ENCODE results near the gene TMEM95. TPM values are rescaled to one million over a fixed set of nuclear protein-coding genes. Genes with fewer than 3 reads are reported as not detected.

TMEM95 gene
- total and polyA plus RNA-seq, 4 donors: not detected

GRCh38 chr17:7317161-7317803, 37.7 kb upstream of the TMEM95 start:
- Histone ChIP-seq H3K9ac (ENCODE audit: low read depth in 1 of 2, low read length in 2 of 2) (no peak overlapping the region), H3K4me1 (ENCODE audit: control insufficient read depth in 4 of 4, insufficient read depth in 4 of 4, low read length in 3 of 4) (peaks cover 7 to 33% (median 25%) of the 10 kb centered on the region in 4 donors), H3K4me3 (ENCODE audit: low read depth in 1 of 3, low read length in 3 of 3) (no peak overlapping the region), H3K9me3 (ENCODE audit: control insufficient read depth in 4 of 4, low read length in 3 of 4) (no peaks in the 10 kb centered on the region), H3K36me3 (ENCODE audit: control insufficient read depth in 4 of 4, insufficient read depth in 3 of 4, low read depth in 1 of 4, low read length in 3 of 4) (peaks cover 13 to 54% (median 35%) of the 10 kb centered on the region in 4 donors), H3K27ac (ENCODE audit: low read depth in 1 of 2, low read length in 2 of 2) (no peak overlapping the region), H3K27me3 (ENCODE audit: control insufficient read depth in 4 of 4, insufficient read depth in 4 of 4, low read length in 3 of 4) (no peaks in the 10 kb centered on the region)
- 92% methylated on average over 16 of the region's 16 CpGs for WGBS
- no peak for TF ChIP-seq CTCF (IDR thresholded peaks at IDR 0.05; ENCODE audit: low read depth, low read length, missing input control)
- TF ChIP-seq SP1 (IDR thresholded peaks at IDR 0.05): no peak
- TF ChIP-seq FOXA2 (IDR thresholded peaks at IDR 0.05): no peak
- TF ChIP-seq JUND (IDR thresholded peaks at IDR 0.05): no peak
- no peak for TF ChIP-seq HNF4A (conservative IDR thresholded peaks at IDR 0.05)
- no peak for TF ChIP-seq YY1 (IDR thresholded peaks at IDR 0.05)
- TF ChIP-seq REST (IDR thresholded peaks at IDR 0.05): no peak
- TF ChIP-seq HNF4G (IDR thresholded peaks at IDR 0.05): no peak
- TF ChIP-seq ZBTB33 (IDR thresholded peaks at IDR 0.05): no peak
- TF ChIP-seq MAX (IDR thresholded peaks at IDR 0.05): no peak
- TF ChIP-seq RAD21 (IDR thresholded peaks at IDR 0.05): no peak
- DNase-seq (ENCODE audit: low spot score): no peak

GRCh38 chr17:7318121-7318860, 36.7 kb upstream of the TMEM95 start:
- WGBS: 90% methylated on average over 13 of the region's 13 CpGs
- H3K36me3 ChIP-seq (ENCODE audit: control insufficient read depth in 4 of 4, insufficient read depth in 3 of 4, low read depth in 1 of 4, low read length in 3 of 4): peaks cover 13 to 55% (median 29%) of the 10 kb centered on the region in 4 donors
- H3K4me1 ChIP-seq (ENCODE audit: control insufficient read depth in 4 of 4, insufficient read depth in 4 of 4, low read length in 3 of 4): peaks cover 6 to 26% (median 19%) of the 10 kb centered on the region in 4 donors
- no peaks in the 10 kb centered on the region for H3K27me3 ChIP-seq (ENCODE audit: control insufficient read depth in 4 of 4, insufficient read depth in 4 of 4, low read length in 3 of 4)
- no peak overlapping the region for H3K27ac ChIP-seq (ENCODE audit: low read depth in 1 of 2, low read length in 2 of 2)
- H3K9me3 ChIP-seq (ENCODE audit: control insufficient read depth in 4 of 4, low read length in 3 of 4): no peaks in the 10 kb centered on the region
- TF ChIP-seq ZBTB33 (IDR thresholded peaks at IDR 0.05): no peak
- no peak for TF ChIP-seq RAD21 (IDR thresholded peaks at IDR 0.05)
- no peak for TF ChIP-seq FOXA2 (IDR thresholded peaks at IDR 0.05)
- TF ChIP-seq HNF4A (conservative IDR thresholded peaks at IDR 0.05): no peak
- no peak for TF ChIP-seq FOXA1 (IDR thresholded peaks at IDR 0.05)
- TF ChIP-seq EGR1 (IDR thresholded peaks at IDR 0.05; ENCODE audit: low read depth in 2 of 2): no peak
- no peak for TF ChIP-seq JUND (IDR thresholded peaks at IDR 0.05)
- TF ChIP-seq HNF4G (IDR thresholded peaks at IDR 0.05): no peak
- no peak for TF ChIP-seq RXRA (IDR thresholded peaks at IDR 0.05)
- H3K9ac ChIP-seq (ENCODE audit: low read depth in 1 of 2, low read length in 2 of 2): no peak overlapping the region
- H3K4me3 ChIP-seq (ENCODE audit: low read depth in 1 of 3, low read length in 3 of 3): no peak overlapping the region
- no peak for DNase-seq (ENCODE audit: low spot score)
